ENCODE results near the gene ABHD16A. TPM values are rescaled to one million over a fixed set of nuclear protein-coding genes. Genes with fewer than 3 reads are reported as not detected.
A peak's percentile ranks its signal among the peaks of the same experiment; 100 is the strongest.

Gene ABHD16A
- total and polyA plus RNA-seq, 2 of the 13 experiments (the other 11 are each of a cell fraction or from before 2014, with no cell fraction given) = 43.5 to 45.4 TPM

DNA sequence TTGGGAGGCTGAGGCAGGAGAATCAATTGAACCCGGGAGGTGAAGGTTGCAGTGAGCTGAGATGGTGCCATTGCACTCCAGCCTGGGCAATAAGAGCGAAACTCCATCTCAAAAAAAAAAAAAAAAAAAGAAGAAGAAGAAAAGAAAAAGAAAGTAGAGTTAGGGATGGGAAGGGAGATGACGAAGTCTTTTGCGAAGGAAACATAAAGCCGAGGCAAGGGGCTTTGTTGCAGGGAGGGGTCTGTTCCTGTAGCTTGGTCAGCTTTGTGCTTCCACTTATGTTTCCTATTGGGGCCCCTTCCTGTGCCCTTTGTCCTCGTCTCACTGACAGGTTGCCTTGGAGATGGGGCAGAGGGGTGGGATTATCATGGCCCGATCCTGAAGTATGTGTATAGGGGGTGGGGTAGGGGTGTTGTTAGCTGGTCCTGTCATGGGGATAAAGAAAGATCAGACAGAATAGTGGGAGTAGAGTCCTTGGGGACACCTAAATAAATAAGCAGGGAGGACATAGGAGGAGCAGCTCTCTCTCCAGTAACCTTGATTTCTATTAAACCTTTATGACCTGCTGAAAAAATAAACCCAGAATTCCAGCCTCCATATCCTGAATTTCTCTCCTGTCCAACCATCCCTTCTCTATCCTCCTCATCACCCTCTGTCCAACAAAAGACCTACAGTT, 34.3 kb upstream of the ABHD16A start (continued):
- TF ChIP-seq, protein P1, sequence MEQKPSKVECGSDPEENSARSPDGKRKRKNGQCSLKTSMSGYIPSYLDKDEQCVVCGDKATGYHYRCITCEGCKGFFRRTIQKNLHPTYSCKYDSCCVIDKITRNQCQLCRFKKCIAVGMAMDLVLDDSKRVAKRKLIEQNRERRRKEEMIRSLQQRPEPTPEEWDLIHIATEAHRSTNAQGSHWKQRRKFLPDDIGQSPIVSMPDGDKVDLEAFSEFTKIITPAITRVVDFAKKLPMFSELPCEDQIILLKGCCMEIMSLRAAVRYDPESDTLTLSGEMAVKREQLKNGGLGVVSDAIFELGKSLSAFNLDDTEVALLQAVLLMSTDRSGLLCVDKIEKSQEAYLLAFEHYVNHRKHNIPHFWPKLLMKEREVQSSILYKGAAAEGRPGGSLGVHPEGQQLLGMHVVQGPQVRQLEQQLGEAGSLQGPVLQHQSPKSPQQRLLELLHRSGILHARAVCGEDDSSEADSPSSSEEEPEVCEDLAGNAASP (CRISPR knock-in tag; IDR thresholded peaks at IDR 0.05; ENCODE audit: borderline replicate concordance) = peak; percentile 78; the same call in 1 of the 2 replicates
- TF ChIP-seq NFKB2 (CRISPR knock-in tag; IDR thresholded peaks at IDR 0.05; ENCODE audit: borderline replicate concordance) (no peak), PRPF4 (IDR thresholded peaks at IDR 0.05; ENCODE audit: low read depth, low read length, poor library complexity, severe bottlenecking) (peak; percentile 87), SRSF1 (optimal IDR thresholded peaks at IDR 0.05; ENCODE audit: low read depth, low read length) (no peak), POLR2A (IDR thresholded peaks at IDR 0.05; ENCODE audit: insufficient read depth in 1 of 2, low read depth in 2 of 2, low read length in 2 of 2) (peak in 1 of 2 experiments; percentile 89; a peak in 2 of 4 replicates), ZNF343 (CRISPR knock-in tag; IDR thresholded peaks at IDR 0.05) (no peak), KDM4B (CRISPR knock-in tag; IDR thresholded peaks at IDR 0.05) (peak; percentile 64; the same call in 1 of the 2 replicates), TMF1 (CRISPR knock-in tag; IDR thresholded peaks at IDR 0.05; ENCODE audit: low read depth) (no peak), SIX1 (CRISPR knock-in tag; IDR thresholded peaks at IDR 0.05; ENCODE audit: borderline replicate concordance) (peak; percentile 62; the same call in 1 of the 2 replicates), MAZ (IDR thresholded peaks at IDR 0.05; ENCODE audit: borderline replicate concordance, low read depth, low read length) (peak; percentile 70), MAZ (CRISPR knock-in tag; IDR thresholded peaks at IDR 0.05; ENCODE audit: low read depth) (no peak), ZNF234 (CRISPR knock-in tag; conservative IDR thresholded peaks at IDR 0.05) (no peak), MEF2D (CRISPR knock-in tag; IDR thresholded peaks at IDR 0.05) (peak; percentile 85), ZBTB20 (CRISPR knock-in tag; IDR thresholded peaks at IDR 0.05; ENCODE audit: borderline replicate concordance, low read depth) (peak; percentile 71; the same call in 1 of the 2 replicates), SMAD3 (CRISPR knock-in tag; IDR thresholded peaks at IDR 0.05) (no peak), ZNF652 (CRISPR knock-in tag; IDR thresholded peaks at IDR 0.05; ENCODE audit: borderline replicate concordance, low read depth) (no peak), CHD2 (IDR thresholded peaks at IDR 0.05; ENCODE audit: low read depth, low read length) (peak; percentile 62; the same call in 1 of the 2 replicates), ZNF577 (CRISPR knock-in tag; IDR thresholded peaks at IDR 0.05; ENCODE audit: borderline replicate concordance, low read depth) (no peak), NCOA1 (CRISPR knock-in tag; IDR thresholded peaks at IDR 0.05) (no peak), ZNF660 (CRISPR knock-in tag; IDR thresholded peaks at IDR 0.05; ENCODE audit: borderline replicate concordance, low read depth) (no peak), HMG20B (CRISPR knock-in tag; conservative IDR thresholded peaks at IDR 0.05) (0 out of 2 replicates have a peak, but pooled peaks have one; percentile 49), SYNCRIP (IDR thresholded peaks at IDR 0.05; ENCODE audit: insufficient read depth, low read depth, low read length) (no peak), HCFC1 (IDR thresholded peaks at IDR 0.05; ENCODE audit: low read depth, low read length) (no peak), DPF2 (CRISPR knock-in tag; IDR thresholded peaks at IDR 0.05; ENCODE audit: borderline replicate concordance, low read depth) (no peak), MTA3 (CRISPR knock-in tag; IDR thresholded peaks at IDR 0.05) (no peak), ZNF367 (CRISPR knock-in tag; IDR thresholded peaks at IDR 0.05; ENCODE audit: borderline replicate concordance) (no peak), ZNF20 (CRISPR knock-in tag; IDR thresholded peaks at IDR 0.05) (no peak)
- TF ChIP-seq, protein P2, sequence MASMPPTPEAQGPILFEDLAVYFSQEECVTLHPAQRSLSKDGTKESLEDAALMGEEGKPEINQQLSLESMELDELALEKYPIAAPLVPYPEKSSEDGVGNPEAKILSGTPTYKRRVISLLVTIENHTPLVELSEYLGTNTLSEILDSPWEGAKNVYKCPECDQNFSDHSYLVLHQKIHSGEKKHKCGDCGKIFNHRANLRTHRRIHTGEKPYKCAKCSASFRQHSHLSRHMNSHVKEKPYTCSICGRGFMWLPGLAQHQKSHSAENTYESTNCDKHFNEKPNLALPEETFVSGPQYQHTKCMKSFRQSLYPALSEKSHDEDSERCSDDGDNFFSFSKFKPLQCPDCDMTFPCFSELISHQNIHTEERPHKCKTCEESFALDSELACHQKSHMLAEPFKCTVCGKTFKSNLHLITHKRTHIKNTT (CRISPR knock-in tag; IDR thresholded peaks at IDR 0.05) = no peak
- TF ChIP-seq, protein P3, sequence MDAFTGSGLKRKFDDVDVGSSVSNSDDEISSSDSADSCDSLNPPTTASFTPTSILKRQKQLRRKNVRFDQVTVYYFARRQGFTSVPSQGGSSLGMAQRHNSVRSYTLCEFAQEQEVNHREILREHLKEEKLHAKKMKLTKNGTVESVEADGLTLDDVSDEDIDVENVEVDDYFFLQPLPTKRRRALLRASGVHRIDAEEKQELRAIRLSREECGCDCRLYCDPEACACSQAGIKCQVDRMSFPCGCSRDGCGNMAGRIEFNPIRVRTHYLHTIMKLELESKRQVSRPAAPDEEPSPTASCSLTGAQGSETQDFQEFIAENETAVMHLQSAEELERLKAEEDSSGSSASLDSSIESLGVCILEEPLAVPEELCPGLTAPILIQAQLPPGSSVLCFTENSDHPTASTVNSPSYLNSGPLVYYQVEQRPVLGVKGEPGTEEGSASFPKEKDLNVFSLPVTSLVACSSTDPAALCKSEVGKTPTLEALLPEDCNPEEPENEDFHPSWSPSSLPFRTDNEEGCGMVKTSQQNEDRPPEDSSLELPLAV (CRISPR knock-in tag; conservative IDR thresholded peaks at IDR 0.05; ENCODE audit: low read depth) = no peak
